Uterus (tissue), 2 donors: ENCODE data around the gene IFITM10.

Experiments
- CTCF ChIP-seq, 4 experiments: fragments of 200-600 bp in 2 of 4; fragments of 450-650 bp in 2 of 4; sonication (generic) in 2 of 4; IDR thresholded peaks; one replicate each; pipeline ENCODE4 v1.5.1; 2016 to 2019; ENCODE audit warnings: antibody characterized with exemption in 4 of 4, mild to moderate bottlenecking in 2 of 4, moderate library complexity in 1 of 4
- POLR2A ChIP-seq, 2 donors: fragments of 450-650 bp; IDR thresholded peaks; one replicate each; pipeline ENCODE4 v1.6.1; 2016; ENCODE audit warnings: antibody characterized with exemption in 2 of 2, mild to moderate bottlenecking in 1 of 2, moderate library complexity in 1 of 2

- no peak for TF ChIP-seq CTCF (IDR thresholded peaks at IDR 0.05)
- TF ChIP-seq POLR2A (IDR thresholded peaks at IDR 0.05) = no peak
These were observed 22.1 kb upstream of the IFITM10 start for GRCh38 chr11:1772270-1773130.
